Activated naive CD8-positive, alpha-beta T cell treated with anti-CD3 and anti-CD28 coated beads for 36 hours (primary cell): Measurements from ENCODE around the gene PACSIN1. TPM values are rescaled to one million over a fixed set of nuclear protein-coding genes. Genes with fewer than 3 reads are reported as not detected.

Source experiments
- DNase-seq: peaks from one replicate; pipeline ENCODE4 v3.0.0; 2021
- H3K27ac Mint-ChIP-seq: one replicate; pipeline ENCODE4 v1.8.0; 2022; ENCODE audit warnings: mild to moderate bottlenecking, moderate library complexity, mixed read lengths
- H3K27me3 Mint-ChIP-seq: one replicate; pipeline ENCODE4 v1.8.0; 2022; ENCODE audit warnings: mild to moderate bottlenecking, mixed read lengths
- H3K36me3 Mint-ChIP-seq: one replicate; pipeline ENCODE4 v1.8.0; 2021; ENCODE audit warnings: mild to moderate bottlenecking, mixed read lengths
- H3K4me1 Mint-ChIP-seq: one replicate; pipeline ENCODE4 v1.8.0; 2021; ENCODE audit warnings: mixed read lengths
- H3K4me3 Mint-ChIP-seq: one replicate; pipeline ENCODE4 v1.8.0; 2022; ENCODE audit warnings: mild to moderate bottlenecking, moderate library complexity, mixed read lengths
- H3K9me3 Mint-ChIP-seq: one replicate; pipeline ENCODE4 v1.8.0; 2022; ENCODE audit warnings: mixed read lengths
- total RNA-seq, 2 experiments: library from RNA; stranded (reverse); gene quantifications; one replicate each; pipeline ENCODE4 v1.2.3, GENCODE V29; 2021

Gene PACSIN1
- total RNA-seq, 2 experiments from 2014 or later, result 0.19 to 0.28 TPM

- Mint-ChIP-seq H3K9me3 (no peaks in the 10 kb centered on the region), H3K4me1 (no peaks in the 10 kb centered on the region), H3K27ac (no peak overlapping the region), H3K27me3 (peaks cover 4% of the 10 kb centered on the region), H3K36me3 (no peaks in the 10 kb centered on the region), H3K4me3 (no peak overlapping the region)
- no peak for DNase-seq
These were observed 46.9 kb downstream of the PACSIN1 start for GRCh38 chr6:34512738-34513115.

- no peaks in the 10 kb centered on the region for H3K4me1 Mint-ChIP-seq
- H3K27me3 Mint-ChIP-seq, result peaks cover 4% of the 10 kb centered on the region
- H3K36me3 Mint-ChIP-seq, result no peaks in the 10 kb centered on the region
- H3K9me3 Mint-ChIP-seq, result no peaks in the 10 kb centered on the region
- H3K27ac Mint-ChIP-seq, result no peak overlapping the region
- no peak for DNase-seq
- H3K4me3 Mint-ChIP-seq, result no peak overlapping the region
These were observed 47.8 kb downstream of the PACSIN1 start for GRCh38 chr6:34513646-34514045.

GRCh38 chr6:34514112-34514511 is 48.2 kb downstream of the PACSIN1 start:
- Mint-ChIP-seq H3K9me3 (no peaks in the 10 kb centered on the region), H3K36me3 (no peaks in the 10 kb centered on the region), H3K27ac (no peak overlapping the region), H3K27me3 (peaks cover 4% of the 10 kb centered on the region), H3K4me3 (no peak overlapping the region), H3K4me1 (no peaks in the 10 kb centered on the region)
- DNase-seq, result no peak

- no peak for DNase-seq
- H3K36me3 Mint-ChIP-seq, result no peaks in the 10 kb centered on the region
- no peaks in the 10 kb centered on the region for H3K4me1 Mint-ChIP-seq
- H3K4me3 Mint-ChIP-seq, result no peak overlapping the region
- no peaks in the 10 kb centered on the region for H3K9me3 Mint-ChIP-seq
- peaks cover 4% of the 10 kb centered on the region for H3K27me3 Mint-ChIP-seq
- no peak overlapping the region for H3K27ac Mint-ChIP-seq
These were observed 49.0 kb downstream of the PACSIN1 start for GRCh38 chr6:34514593-34515472.

- Mint-ChIP-seq H3K27ac (no peak overlapping the region), H3K36me3 (no peaks in the 10 kb centered on the region)
These were observed 49.9 kb downstream of the PACSIN1 start for GRCh38 chr6:34515473-34516387.

GRCh38 chr6:34516391-34517324 is 50.8 kb downstream of the PACSIN1 start:
- no peak overlapping the region for H3K4me3 Mint-ChIP-seq

More at GRCh38 chr6:34515473-34516387, 49.9 kb downstream of the PACSIN1 start:
- no peak for DNase-seq
- H3K27me3 Mint-ChIP-seq, result peaks cover 4% of the 10 kb centered on the region
- no peaks in the 10 kb centered on the region for H3K4me1 Mint-ChIP-seq
- no peaks in the 10 kb centered on the region for H3K9me3 Mint-ChIP-seq
- no peak overlapping the region for H3K4me3 Mint-ChIP-seq

GRCh38 chr6:34517461-34517881 is 51.6 kb downstream of the PACSIN1 start:
- Mint-ChIP-seq H3K9me3 (no peaks in the 10 kb centered on the region), H3K4me1 (no peaks in the 10 kb centered on the region), H3K27me3 (peaks cover 4% of the 10 kb centered on the region), H3K27ac (no peak overlapping the region), H3K36me3 (no peaks in the 10 kb centered on the region), H3K4me3 (no peak overlapping the region)
- DNase-seq, result no peak

More at GRCh38 chr6:34516391-34517324, 50.8 kb downstream of the PACSIN1 start:
- no peak for DNase-seq
- H3K4me1 Mint-ChIP-seq, result no peaks in the 10 kb centered on the region
- H3K9me3 Mint-ChIP-seq, result no peaks in the 10 kb centered on the region
- peaks cover 4% of the 10 kb centered on the region for H3K27me3 Mint-ChIP-seq
- H3K36me3 Mint-ChIP-seq, result no peaks in the 10 kb centered on the region
- H3K27ac Mint-ChIP-seq, result no peak overlapping the region

- Mint-ChIP-seq H3K27me3 (peaks cover 4% of the 10 kb centered on the region), H3K9me3 (no peaks in the 10 kb centered on the region), H3K4me1 (no peaks in the 10 kb centered on the region), H3K36me3 (no peaks in the 10 kb centered on the region), H3K27ac (no peak overlapping the region), H3K4me3 (no peak overlapping the region)
- no peak for DNase-seq
These were observed 52.1 kb downstream of the PACSIN1 start for GRCh38 chr6:34517966-34518365.

- H3K36me3 Mint-ChIP-seq, result no peaks in the 10 kb centered on the region
- no peaks in the 10 kb centered on the region for H3K9me3 Mint-ChIP-seq
- no peak for DNase-seq
- no peaks in the 10 kb centered on the region for H3K4me1 Mint-ChIP-seq
- H3K4me3 Mint-ChIP-seq, result no peak overlapping the region
- no peak overlapping the region for H3K27ac Mint-ChIP-seq
- peaks cover 4% of the 10 kb centered on the region for H3K27me3 Mint-ChIP-seq
These were observed 52.9 kb downstream of the PACSIN1 start for GRCh38 chr6:34518669-34519365.

- no peak for DNase-seq
- H3K4me3 Mint-ChIP-seq, result no peak overlapping the region
- H3K36me3 Mint-ChIP-seq, result no peaks in the 10 kb centered on the region
- H3K9me3 Mint-ChIP-seq, result no peaks in the 10 kb centered on the region
- no peaks in the 10 kb centered on the region for H3K4me1 Mint-ChIP-seq
- H3K27ac Mint-ChIP-seq, result no peak overlapping the region
- H3K27me3 Mint-ChIP-seq, result no peaks in the 10 kb centered on the region
These were observed 54.2 kb downstream of the PACSIN1 start for GRCh38 chr6:34519971-34520644.

- Mint-ChIP-seq H3K36me3 (no peaks in the 10 kb centered on the region), H3K4me1 (no peaks in the 10 kb centered on the region), H3K9me3 (no peaks in the 10 kb centered on the region), H3K4me3 (no peak overlapping the region), H3K27me3 (no peaks in the 10 kb centered on the region), H3K27ac (no peak overlapping the region)
- DNase-seq, result no peak
These were observed 55.0 kb downstream of the PACSIN1 start for GRCh38 chr6:34520645-34521462.

GRCh38 chr6:34521463-34522285 is 55.8 kb downstream of the PACSIN1 start:
- H3K27ac Mint-ChIP-seq, result no peak overlapping the region
- no peak overlapping the region for H3K4me3 Mint-ChIP-seq
- no peaks in the 10 kb centered on the region for H3K9me3 Mint-ChIP-seq
- no peaks in the 10 kb centered on the region for H3K36me3 Mint-ChIP-seq
- no peaks in the 10 kb centered on the region for H3K4me1 Mint-ChIP-seq
- DNase-seq, result no peak
- no peaks in the 10 kb centered on the region for H3K27me3 Mint-ChIP-seq
